Upper lobe of left lung (tissue), 6 donors: ENCODE measurements around the gene FGB. TPM values are rescaled to one million over a fixed set of nuclear protein-coding genes. Genes with fewer than 3 reads are reported as not detected.

Source experiments
- ATAC-seq, 2 donors: fragments of 200-7000 bp; cut with Tn5 transposase; one replicate each; pipeline ENCODE4 v1.9.1; 2022; ENCODE audit warnings: mild to moderate bottlenecking in 2 of 2, moderate library complexity in 2 of 2; ENCODE audit not compliant: low FRiP score in 2 of 2
- DNase-seq, 2 donors: peaks; one replicate each; pipeline ENCODE4 v3.0.0-alpha.2; 2019 to 2020
- H3K27ac ChIP-seq, 4 donors: fragments of 200-600 bp; sonication (generic); one replicate each; pipeline ENCODE4 v1.5.1; 2016 to 2019
- H3K27me3 ChIP-seq, 4 donors: fragments of 200-600 bp; sonication (generic); one replicate each; pipeline ENCODE4 v1.5.1; 2017 to 2019
- H3K36me3 ChIP-seq, 4 donors: fragments of 200-600 bp; sonication (generic); one replicate each; pipeline ENCODE4 v1.5.1; 2016 to 2019
- H3K4me1 ChIP-seq, 4 donors: fragments of 200-600 bp; sonication (generic); one replicate each; pipeline ENCODE4 v1.5.1; 2018 to 2019
- H3K4me3 ChIP-seq, 4 donors: fragments of 200-600 bp; sonication (generic); one replicate each; pipeline ENCODE4 v1.5.1; 2017 to 2019; ENCODE audit warnings: mild to moderate bottlenecking in 2 of 4, moderate library complexity in 1 of 4
- H3K9me3 ChIP-seq, 4 donors: fragments of 200-600 bp; sonication (generic); one replicate each; pipeline ENCODE4 v1.5.1; 2018 to 2019
- EP300 ChIP-seq, 4 donors: sonication (generic); formaldehyde crosslinking; IDR thresholded peaks; one replicate each; pipeline ENCODE4 v1.5.1; 2017; ENCODE audit warnings: antibody characterized with exemption in 4 of 4, control low read depth in 2 of 4
- POLR2A ChIP-seq, 4 donors: fragments of 450-650 bp; IDR thresholded peaks; one replicate each; pipeline ENCODE4 v1.5.1; 2016 to 2017; ENCODE audit warnings: antibody characterized with exemption in 4 of 4, mild to moderate bottlenecking in 2 of 4
- POLR2AphosphoS5 ChIP-seq, 2 donors: sonication (generic); formaldehyde crosslinking; IDR thresholded peaks; one replicate each; pipeline ENCODE4 v1.5.1; 2017; ENCODE audit warnings: antibody characterized with exemption in 2 of 2
- WGBS, 2 donors: methylation state at CpG; one replicate each; pipeline ENCODE4 v1.1.5; 2017 to 2018; 5-methylcytosine and 5-hydroxymethylcytosine counted together
- total RNA-seq, 6 donors: library from RNA; depleted of rRNA in 4 of 6; stranded (reverse); fragments of >200 nt in 4 of 6; gene quantifications; one replicate each; pipeline versions ENCODE4 v1.1.0 to v1.2.1, GENCODE V29; 2016 to 2021
- TF ChIP-seq, protein P1 (sequence below), 6 experiments: fragments of 450-650 bp in 4 of 6; fragments of 200-600 bp in 2 of 6; sonication (generic) in 2 of 6; IDR thresholded peaks; one replicate each; pipeline ENCODE4 v1.5.1; 2016 to 2019; ENCODE audit warnings: antibody characterized with exemption in 6 of 6
- donor health status: DM: no; HTN: no; CAD: no; lungs with moderate emphysema.
- donor health status: DM: no; HTN: yes; CAD: no; lungs with severe emphysema.

FGB gene
- total RNA-seq, 6 donors from 2014 or later: 2.2 to 3.9 TPM; not detected in 4

- ATAC-seq (no peak), DNase-seq (no peak)
- Histone ChIP-seq H3K27me3 (no peaks in the 10 kb centered on the region), H3K27ac (no peak overlapping the region), H3K4me1 (no peaks in the 10 kb centered on the region), H3K4me3 (no peak overlapping the region), H3K36me3 (no peaks in the 10 kb centered on the region), H3K9me3 (no peaks in the 10 kb centered on the region)
- TF ChIP-seq POLR2AphosphoS5 (IDR thresholded peaks at IDR 0.05) (no peak), EP300 (IDR thresholded peaks at IDR 0.05) (no peak)
- WGBS, 2 donors: 87 to 92% methylated on average over 3 of the region's 3 CpGs
These were observed 20.4 kb downstream of the FGB start for GRCh38 chr4:154583230-154583629.

DNA sequence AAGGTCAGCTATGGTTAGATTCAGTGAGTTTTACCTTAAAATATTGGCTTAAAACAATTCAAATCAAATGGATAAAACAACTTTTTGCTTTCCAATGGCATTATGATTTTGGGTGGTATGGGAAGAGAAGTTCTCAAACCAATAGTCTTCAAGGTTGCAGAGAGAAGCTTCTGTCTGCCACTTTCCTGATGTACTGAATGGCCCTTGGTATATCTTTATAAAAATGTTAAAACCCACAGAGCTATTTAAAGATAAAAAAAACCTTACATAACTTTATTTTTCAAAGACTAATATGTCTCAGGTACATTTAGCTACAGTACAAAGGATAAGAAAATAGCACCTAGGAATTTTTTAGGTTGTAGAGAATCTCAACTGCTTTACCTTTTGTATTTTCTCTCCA, 20.9 kb downstream of the FGB start:
- no peak overlapping the region for H3K4me3 ChIP-seq
- ATAC-seq (no peak), DNase-seq (no peak)
- no peaks in the 10 kb centered on the region for H3K36me3 ChIP-seq
- no peak overlapping the region for H3K27ac ChIP-seq
- no peaks in the 10 kb centered on the region for H3K4me1 ChIP-seq
- H3K27me3 ChIP-seq: no peaks in the 10 kb centered on the region
- no peaks in the 10 kb centered on the region for H3K9me3 ChIP-seq
- TF ChIP-seq, protein P1, sequence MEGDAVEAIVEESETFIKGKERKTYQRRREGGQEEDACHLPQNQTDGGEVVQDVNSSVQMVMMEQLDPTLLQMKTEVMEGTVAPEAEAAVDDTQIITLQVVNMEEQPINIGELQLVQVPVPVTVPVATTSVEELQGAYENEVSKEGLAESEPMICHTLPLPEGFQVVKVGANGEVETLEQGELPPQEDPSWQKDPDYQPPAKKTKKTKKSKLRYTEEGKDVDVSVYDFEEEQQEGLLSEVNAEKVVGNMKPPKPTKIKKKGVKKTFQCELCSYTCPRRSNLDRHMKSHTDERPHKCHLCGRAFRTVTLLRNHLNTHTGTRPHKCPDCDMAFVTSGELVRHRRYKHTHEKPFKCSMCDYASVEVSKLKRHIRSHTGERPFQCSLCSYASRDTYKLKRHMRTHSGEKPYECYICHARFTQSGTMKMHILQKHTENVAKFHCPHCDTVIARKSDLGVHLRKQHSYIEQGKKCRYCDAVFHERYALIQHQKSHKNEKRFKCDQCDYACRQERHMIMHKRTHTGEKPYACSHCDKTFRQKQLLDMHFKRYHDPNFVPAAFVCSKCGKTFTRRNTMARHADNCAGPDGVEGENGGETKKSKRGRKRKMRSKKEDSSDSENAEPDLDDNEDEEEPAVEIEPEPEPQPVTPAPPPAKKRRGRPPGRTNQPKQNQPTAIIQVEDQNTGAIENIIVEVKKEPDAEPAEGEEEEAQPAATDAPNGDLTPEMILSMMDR (IDR thresholded peaks at IDR 0.05): no peak
- TF ChIP-seq EP300 (IDR thresholded peaks at IDR 0.05) (no peak), POLR2A (IDR thresholded peaks at IDR 0.05) (no peak), POLR2AphosphoS5 (IDR thresholded peaks at IDR 0.05) (no peak)

- Histone ChIP-seq H3K27me3 (no peaks in the 10 kb centered on the region), H3K9me3 (no peaks in the 10 kb centered on the region), H3K4me3 (no peak overlapping the region), H3K36me3 (no peaks in the 10 kb centered on the region), H3K27ac (no peak overlapping the region), H3K4me1 (no peaks in the 10 kb centered on the region)
- TF ChIP-seq, protein P1 (IDR thresholded peaks at IDR 0.05): no peak
- no peak for TF ChIP-seq POLR2AphosphoS5 (IDR thresholded peaks at IDR 0.05)
- TF ChIP-seq POLR2A (IDR thresholded peaks at IDR 0.05): no peak
- no peak for TF ChIP-seq EP300 (IDR thresholded peaks at IDR 0.05)
- ATAC-seq (no peak), DNase-seq (no peak)
- 92 to 95% methylated on average over 4 to 5 of the region's 5 CpGs for WGBS, 2 donors
These were observed 21.4 kb downstream of the FGB start for GRCh38 chr4:154584259-154584658.

GRCh38 chr4:154585369-154586018, 22.7 kb downstream of the FGB start:
- ATAC-seq: no peak
- Histone ChIP-seq H3K27me3 (no peaks in the 10 kb centered on the region), H3K9me3 (no peaks in the 10 kb centered on the region), H3K36me3 (no peaks in the 10 kb centered on the region), H3K4me3 (no peak overlapping the region), H3K27ac (no peak overlapping the region), H3K4me1 (no peaks in the 10 kb centered on the region)
- 83 to 90% methylated on average over 10 of the region's 10 CpGs for WGBS, 2 donors
- TF ChIP-seq, protein P1 (IDR thresholded peaks at IDR 0.05): no peak
- no peak for TF ChIP-seq POLR2AphosphoS5 (IDR thresholded peaks at IDR 0.05)
- TF ChIP-seq POLR2A (IDR thresholded peaks at IDR 0.05): no peak
- TF ChIP-seq EP300 (IDR thresholded peaks at IDR 0.05): no peak
- no peak for DNase-seq

- 88 to 93% methylated on average over 13 of the region's 13 CpGs for WGBS, 2 donors
- TF ChIP-seq POLR2AphosphoS5 (IDR thresholded peaks at IDR 0.05) (no peak), POLR2A (IDR thresholded peaks at IDR 0.05) (no peak), EP300 (IDR thresholded peaks at IDR 0.05) (no peak)
- TF ChIP-seq, protein P1 (IDR thresholded peaks at IDR 0.05): no peak
- Histone ChIP-seq H3K27ac (no peak overlapping the region), H3K4me1 (no peaks in the 10 kb centered on the region), H3K4me3 (no peak overlapping the region), H3K27me3 (no peaks in the 10 kb centered on the region), H3K36me3 (no peaks in the 10 kb centered on the region), H3K9me3 (no peaks in the 10 kb centered on the region)
- no peak for DNase-seq
- ATAC-seq: no peak
These were observed 23.7 kb downstream of the FGB start for GRCh38 chr4:154586296-154587033.
